ENCODE data around the gene DTL.

DTL gene

DNA sequence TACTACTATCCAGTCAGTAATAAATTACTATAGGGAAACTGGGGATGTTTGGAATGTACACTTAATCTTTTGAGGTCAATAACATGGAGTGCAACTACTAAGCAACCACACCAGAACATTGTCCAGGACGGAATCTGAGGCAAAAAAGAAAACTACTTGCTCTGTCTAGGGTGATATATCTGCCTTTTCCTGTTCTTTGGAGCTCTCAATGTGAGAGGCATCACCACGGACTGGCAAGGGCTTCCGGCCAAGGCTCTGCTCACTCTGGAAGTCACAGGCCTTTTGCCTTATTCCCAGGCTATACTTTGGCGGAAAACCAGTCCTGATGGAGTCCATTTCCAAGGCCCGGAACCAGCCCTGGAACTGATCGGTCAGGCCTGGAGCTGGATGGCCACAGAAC is 94.2 kb downstream of the DTL start:
- no peak for DNase-seq

DNA sequence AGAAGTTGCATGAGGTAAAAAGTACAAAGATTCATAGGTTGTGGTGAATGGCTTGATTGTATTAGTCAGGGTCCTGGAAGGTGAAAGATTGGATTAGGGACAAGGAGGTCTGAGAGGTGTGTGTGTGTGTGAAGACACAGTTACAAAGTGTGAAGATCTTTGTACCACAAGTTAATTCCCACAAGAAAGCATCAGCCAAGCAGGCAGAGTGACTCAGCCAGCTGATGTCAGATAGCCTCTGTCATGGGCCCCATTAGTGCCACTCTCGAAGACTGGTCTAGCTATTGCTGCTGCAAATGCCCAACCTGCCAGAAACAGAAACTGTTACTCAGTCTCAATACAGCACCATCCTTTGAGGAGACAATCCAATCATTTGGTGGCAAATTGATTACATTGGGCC is 96.5 kb downstream of the DTL start:
- no peak for DNase-seq

DNA sequence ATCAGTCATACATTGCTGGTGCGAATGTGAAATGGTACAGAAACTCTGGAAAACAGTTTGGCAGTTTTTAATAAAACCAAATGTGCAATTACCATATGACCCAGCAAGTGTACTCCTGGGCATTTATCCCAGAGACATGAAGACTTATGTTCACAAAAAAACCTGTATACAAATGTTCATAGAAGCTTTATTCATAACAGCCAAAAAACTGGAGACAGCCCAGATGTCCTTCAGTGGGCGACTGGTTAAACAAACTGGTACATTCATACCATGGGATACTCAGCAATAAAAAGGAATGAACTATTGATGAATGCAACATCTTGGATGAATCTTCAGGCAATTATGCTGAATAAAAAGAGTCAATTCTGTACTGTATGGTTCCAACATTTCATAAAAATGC is 97.8 kb downstream of the DTL start:
- no peak for DNase-seq

DNA sequence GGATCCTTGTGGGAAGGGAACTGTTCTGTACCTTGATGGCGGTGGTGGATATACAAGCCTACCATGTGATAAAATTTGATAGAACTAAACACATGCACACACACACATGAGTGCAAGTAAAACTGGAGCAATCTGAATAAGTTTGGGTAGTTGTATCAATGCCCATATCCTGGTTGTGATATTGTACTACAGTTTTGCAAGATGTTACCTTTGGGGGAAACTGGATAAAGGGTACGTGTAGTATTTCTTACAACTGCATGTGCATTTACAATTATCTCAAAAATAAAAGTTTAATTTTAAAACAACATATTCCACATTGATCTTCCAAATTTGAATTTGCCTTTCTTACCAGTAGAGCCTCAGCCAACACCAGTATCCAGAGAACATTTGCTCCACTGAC is 99.6 kb downstream of the DTL start:
- DNase-seq = no peak

DNA sequence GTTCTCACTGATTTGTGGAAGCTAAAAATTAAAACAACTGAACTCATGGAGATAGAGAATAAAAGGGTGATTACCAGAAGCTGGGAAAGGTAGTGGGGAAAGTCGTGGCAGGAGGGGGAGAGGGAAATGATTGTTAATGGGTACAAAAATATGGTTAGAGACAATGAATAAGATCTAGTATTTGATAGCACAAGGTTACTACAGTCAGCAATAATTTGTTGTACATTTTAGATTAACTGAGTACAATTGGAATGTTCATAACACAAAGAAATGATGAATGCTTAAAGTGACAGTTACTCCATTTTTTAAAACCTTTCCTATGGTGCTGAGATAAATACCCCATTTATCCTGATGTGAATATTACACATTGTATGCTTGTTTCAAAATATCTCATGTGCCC is 102.3 kb downstream of the DTL start:
- DNase-seq = no peak

DNA sequence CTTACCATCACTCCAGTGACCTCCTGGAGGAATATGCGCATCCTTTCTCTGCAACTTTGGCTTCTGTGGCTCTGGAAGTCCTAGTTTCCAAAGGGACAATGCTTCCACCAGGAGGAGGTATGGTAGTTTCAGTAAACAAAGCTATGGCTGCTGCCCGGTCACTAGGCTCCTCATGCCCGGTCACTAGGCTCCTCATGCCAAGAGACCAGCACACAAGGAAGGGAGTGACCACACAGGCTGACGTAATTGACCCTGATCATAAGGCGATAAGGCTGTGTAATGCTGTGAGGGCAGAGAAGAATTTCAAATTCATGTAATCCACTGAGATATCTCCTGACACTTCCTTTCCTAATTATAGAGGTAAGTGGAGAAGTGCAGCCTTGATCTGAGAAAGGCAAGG is 102.9 kb downstream of the DTL start:
- DNase-seq = no peak

DNA sequence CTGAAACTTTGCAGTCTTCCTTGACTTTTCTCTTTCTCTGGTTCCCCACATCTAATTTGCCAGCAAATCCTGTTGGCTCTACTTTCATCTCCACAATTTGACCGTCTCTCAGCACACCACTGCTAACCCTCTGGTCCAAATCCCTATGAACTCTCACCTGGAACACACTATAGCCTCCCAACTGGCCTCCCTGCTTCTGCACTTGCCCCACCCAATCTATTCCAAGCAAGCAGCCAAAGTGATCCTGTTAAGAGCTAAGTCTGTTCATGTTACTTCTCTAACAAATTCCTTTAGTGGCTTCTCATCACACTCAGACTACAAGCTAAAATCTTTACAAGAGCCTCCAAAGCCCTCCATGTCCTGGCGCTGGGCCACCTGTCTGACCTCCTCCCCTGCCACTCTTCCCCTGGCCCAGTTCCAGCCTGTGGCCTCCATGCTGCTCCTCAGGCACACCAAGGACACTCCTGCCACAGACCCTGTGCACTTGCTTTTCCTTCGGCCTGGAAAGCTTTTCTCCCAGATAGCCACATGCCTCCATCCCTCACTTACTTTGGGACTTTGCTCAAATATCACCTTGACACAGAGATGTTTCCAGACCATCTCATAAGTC is 104.1 kb downstream of the DTL start:
- DNase-seq = no peak

DNA sequence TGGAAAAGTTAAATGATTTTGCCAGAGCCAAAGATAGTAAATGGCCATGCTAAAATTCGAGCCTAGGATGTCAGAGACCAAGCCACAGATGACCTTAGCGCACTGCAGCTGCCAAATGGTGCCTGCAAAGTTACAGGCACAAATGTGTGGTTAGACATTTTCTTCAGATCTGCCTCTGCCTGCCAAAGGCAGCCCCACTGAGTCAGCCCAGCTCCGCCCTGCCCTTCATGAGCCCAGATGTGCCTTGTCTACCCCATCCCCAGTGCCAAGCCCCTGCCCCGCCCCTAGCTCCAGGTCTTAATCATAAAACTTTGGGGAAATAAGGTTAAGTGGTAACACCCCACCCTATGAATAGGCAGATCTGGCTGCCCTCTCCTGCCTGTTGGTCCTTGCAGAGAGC is 105.9 kb downstream of the DTL start:
- no peak for DNase-seq

DNA sequence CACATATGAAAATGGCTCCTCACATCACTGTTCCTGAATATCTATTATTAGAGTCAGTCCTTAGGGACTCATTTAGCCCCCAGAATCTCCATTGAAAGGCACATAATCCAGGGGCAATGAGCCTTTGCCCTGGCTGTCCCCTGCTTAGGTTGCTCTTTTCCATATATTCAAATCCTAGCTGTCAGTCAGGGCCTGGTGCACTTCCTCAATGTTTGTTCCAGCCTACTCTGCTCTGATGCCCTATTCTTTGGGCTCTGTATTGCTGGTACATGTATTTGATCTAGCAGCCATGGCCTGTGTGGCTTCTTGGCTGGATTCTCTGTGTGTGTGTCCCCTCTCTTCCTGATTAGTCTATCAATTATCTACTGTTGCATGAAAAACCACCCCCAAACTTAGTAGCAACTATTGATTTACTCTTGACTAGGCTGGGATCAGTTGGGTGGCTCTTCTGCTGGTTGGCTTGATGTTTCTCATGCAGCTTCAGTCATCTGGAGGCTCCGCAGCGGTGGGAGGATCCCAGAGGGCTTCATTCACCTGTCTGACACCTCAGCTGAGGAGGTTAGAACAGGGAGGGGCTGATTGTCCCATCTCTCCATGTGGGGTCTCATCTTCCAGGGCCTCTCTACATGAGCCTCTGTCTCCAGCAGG is 107.5 kb downstream of the DTL start:
- no peak for DNase-seq

DNA sequence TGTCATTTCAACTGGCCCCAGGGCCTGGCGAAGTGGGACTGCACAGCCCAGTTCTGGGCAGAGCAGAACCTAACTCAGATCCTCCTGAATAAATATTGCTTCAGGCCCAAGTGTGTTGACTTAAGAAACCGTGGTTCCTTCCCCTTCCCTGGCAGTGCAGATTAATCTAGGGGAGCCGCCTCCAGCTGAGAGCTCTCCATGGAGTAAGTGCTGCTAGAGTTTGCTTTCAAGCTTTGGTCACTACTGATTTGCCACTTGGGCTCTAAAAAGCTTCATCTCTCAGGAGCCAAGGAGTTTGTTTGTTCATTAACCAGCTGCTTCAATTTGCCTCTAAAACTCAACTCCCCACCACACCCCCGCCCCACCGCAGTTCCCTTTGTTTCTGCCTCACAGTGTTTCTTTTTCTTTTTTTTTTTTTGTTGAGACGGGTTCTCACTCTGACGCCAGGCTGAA is 112.1 kb downstream of the DTL start:
- no peak for DNase-seq

DNA sequence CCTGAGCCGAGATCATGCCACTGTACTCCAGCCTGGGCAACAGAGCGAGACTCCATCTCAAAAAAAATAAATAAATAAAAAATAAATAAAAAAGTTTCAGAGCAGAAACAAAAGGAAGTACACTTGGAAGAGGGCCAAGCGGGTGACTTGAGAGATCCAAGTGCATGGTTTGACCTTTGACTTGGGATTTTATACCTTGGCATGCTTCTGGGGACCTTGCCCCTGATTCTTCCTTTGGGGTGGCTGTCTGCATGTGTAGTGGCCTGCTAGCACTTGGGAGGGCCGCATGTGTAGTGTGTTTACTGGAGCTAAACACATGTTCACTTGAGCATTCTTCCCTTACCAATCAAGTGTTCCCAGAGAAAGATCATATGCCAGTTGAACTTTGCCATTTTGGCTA is 114.0 kb downstream of the DTL start:
- no peak for DNase-seq

DNA sequence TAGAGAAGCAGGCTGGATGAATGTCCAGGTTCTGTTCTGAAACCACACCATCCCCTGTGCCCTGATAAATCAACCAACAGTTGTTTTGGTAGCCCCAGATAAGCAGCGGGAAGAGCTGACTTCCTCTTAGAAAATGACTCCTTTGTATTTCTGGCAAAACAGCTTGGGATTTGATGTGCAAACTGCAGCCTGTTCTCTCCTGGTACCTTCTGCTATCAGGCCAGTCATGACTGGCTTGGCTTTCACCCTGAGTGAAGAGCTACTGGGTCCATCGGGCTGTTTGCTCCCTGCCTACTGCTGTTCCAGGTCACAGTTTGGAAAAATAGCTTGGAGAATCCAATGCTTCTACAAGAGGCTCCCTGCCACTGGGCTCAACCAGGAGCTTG is 116.8 kb downstream of the DTL start:
- no peak for DNase-seq

DNA sequence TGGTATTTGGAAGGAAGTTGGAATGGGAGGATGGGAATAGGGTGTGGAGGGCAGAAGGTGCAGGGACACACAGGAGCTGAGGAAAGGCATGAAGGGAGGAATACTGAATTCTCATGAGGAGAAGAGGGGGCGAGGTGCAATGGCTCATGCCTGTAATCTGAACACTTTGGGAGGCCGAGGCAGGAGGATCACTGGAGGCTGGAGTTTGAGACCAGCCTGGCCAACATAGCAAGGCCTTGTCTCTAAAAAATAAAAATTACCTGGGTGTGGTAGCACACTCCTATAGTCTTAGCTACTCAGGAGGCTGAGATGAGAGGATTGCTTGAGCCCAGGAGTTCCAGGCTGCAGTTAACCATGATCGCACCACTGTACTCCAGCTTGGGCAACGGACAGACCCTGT is 117.3 kb downstream of the DTL start:
- DNase-seq = no peak

DNA sequence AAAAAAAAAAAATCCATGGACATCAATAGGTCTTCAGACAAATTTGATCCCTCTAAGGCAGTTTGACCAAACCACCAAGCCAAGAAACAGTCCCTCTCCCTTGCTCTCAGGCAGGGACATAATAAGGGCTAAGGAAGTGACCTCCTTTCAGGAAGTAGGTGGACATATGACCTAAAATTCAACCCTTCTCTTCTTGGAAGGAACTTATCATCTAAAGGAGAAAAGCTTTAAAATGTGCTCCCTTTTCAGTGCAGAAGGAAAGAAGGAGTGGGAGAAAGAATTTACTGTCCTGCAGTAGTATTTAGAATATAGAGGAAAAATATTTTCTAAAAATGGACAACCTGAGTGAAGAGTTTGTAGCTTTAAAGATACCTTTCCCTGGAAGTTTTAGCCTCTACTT is 118.1 kb downstream of the DTL start:
- DNase-seq = no peak
